Colon (tissue), 2 donors: ENCODE results near the gene SLC13A4.
"Not testable (repeated sequence)": the region's sequence is repeated elsewhere in the genome, so short reads cannot be mapped to it uniquely, and the experiment has no call there.

Source experiments
- FAIRE-seq: peaks from 2 replicates; lab custom pipeline; 2012; peaks lifted over from hg19 to GRCh38; lab: Jason Lieb, UNC
- donor health status: control.
- donor health status: control.

The SLC13A4 gene

GRCh38 chr7:135662123-135662372 is 65.9 kb downstream of the SLC13A4 start:
- FAIRE-seq = no peak

GRCh38 chr7:135661311-135662122 is 66.5 kb downstream of the SLC13A4 start:
- FAIRE-seq = no peak

DNA sequence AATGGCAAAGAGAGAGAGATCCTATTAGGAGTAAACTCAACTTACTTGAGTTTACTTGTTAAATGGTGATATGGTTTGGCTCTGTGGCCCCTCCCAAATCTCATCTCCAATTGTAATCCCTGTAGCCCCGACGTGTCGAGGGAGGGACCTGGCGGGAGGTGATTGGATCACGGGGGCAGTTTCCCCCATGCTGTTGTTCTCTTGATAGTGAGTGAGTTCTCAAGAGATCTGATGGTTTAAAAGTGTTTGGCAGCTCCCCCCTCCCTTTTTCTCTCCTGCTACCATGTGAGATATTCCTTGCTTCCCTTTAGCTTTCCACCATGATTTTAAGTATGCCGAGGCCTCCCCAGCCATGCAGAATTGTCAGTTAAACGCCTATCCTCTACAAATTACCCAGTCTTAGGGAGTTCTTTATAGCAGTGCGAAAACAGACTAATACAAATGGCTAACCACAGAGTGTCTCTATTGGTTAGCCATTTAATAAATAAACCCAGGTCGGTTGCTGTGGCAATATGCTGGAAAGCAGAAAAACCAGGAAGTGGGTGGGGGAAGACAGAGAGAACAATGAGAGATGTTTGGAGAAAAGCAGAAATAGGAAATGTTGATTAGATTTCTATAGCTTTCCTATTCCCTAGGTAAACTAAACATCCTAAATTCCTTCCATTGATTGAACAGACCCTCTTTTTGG is 68.7 kb downstream of the SLC13A4 start:
- no peak for FAIRE-seq

GRCh38 chr7:135658564-135658963 is 69.4 kb downstream of the SLC13A4 start:
- no peak for FAIRE-seq

- FAIRE-seq = no peak
These were observed 74.5 kb downstream of the SLC13A4 start for GRCh38 chr7:135653340-135654080.

- no peak for FAIRE-seq
These were observed 77.0 kb downstream of the SLC13A4 start for GRCh38 chr7:135650831-135651573.

GRCh38 chr7:135648235-135648634 is 79.8 kb downstream of the SLC13A4 start:
- FAIRE-seq = no peak

DNA sequence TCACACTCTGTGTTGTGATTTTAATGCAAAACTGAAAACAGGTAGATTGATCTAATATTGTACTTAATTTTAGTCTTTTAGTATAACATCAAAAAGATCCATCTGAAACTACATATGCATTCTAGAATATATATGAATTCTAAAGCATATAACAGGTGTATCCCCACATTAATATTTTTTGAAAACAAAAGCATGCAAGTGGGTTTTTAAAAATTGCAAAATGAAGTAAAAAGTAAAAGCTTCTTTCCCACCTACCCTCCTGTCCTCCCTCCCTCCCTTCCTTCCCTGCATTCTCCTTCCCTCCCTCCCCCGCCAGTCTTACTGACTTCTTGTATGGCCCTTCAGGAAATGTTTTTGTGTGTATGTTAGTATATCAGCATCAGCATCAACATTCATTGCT is 80.2 kb downstream of the SLC13A4 start:
- no peak for FAIRE-seq

DNA sequence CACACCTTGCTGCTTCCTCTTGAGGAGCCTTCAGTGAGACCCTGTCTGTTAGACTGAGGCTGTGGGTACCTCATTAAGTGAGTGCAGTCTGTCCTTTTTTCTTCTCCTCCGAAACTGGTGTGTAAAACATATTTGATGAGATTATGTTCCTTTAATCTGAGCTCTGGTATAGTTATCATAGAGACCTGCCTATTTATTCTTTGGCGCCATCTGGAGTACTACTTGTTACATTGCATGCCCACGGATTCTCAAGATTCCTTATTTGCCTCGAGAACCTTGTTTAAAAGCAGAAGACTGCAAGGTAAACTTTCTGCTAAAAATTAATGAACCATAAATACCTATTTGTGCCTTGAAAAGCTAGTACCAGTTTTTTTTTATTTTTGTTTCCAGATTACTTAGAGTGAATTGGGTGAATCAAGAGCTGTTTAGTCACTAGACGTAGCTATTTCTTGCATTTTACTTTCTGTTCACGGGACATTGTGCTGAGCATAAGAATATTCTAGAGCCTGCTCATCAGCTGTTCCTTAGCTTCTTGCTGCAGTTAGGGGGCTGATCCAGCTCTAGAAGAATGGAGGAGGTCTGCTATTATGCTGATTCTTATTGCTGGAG is 82.6 kb downstream of the SLC13A4 start:
- no peak for FAIRE-seq

- FAIRE-seq = no peak
These were observed 83.3 kb downstream of the SLC13A4 start for GRCh38 chr7:135644729-135645128.

- FAIRE-seq = no peak
These were observed 83.8 kb downstream of the SLC13A4 start for GRCh38 chr7:135644154-135644553.

DNA sequence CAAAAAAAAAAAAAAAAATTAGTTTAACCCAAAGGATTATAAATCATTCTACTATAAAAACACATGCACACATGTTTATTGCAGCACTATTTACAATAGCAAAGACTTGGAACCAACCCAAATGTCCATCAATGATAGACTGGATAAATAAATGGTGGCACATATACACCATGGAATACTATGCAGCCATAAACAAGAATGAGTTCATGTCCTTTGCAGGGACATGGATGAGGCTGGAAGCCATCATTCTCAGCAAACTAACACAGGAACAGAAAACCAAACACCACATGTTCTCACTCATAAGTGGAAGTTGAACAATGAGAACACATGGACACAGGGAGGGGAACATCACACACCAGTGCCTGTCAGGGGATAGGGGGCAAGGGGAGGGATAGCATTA is 88.3 kb downstream of the SLC13A4 start:
- FAIRE-seq = not testable (repeated sequence)

DNA sequence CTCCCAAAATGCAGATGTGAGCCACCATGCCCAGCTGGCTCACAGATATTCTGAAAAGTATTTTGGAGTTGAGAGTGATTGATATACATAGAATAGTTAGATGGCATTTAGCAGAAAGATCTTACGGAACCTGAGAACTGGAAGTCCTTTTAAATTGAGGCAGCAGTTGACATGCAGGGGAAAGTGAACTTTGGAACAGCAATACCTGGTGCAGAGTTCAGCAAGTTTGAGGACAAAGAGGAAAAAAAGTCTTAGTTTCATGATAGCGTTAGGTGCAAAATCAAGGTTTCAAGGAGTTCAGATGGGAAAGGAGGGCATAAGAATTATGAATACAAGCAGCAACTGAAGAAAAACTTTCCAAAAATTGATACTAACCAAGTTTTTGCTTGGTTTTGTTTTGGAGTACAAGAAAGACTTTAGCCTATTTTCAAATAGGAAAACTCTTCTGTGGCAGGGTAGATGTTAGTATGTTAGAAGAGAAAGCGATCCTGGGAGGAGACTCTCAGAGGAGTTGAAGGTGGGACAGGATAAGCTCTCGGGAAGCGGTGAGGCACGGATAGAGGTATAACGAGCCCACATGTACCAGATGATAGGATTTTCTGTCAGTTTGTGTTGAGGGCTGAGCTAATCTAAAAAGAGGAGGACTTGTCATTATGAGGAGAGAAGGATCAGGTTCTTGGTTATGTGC is 93.7 kb downstream of the SLC13A4 start:
- no peak for FAIRE-seq
